GM12801 (cell line): Measurements from ENCODE around the gene NUP155.
"Not testable (repeated sequence)": the region's sequence is repeated elsewhere in the genome, so short reads cannot be mapped to it uniquely, and the experiment has no call there.

Experiments
- CTCF ChIP-seq: IDR thresholded peaks from one replicate; pipeline ENCODE4 v1.5.1; 2011; ENCODE audit warnings: control low read depth; ENCODE audit not compliant: insufficient read length; ENCODE audit errors: extremely low read depth

NUP155 gene

GRCh38 chr5:37370864-37371726 is at the start of gene NUP155:
NUP155 (minus strand) TSS chr5:37371106; CDS start chr5:37370977, 129 bp downstream.
- TF ChIP-seq CTCF = no peak

GRCh38 chr5:37417347-37417746 is 46.4 kb upstream of the NUP155 start:
- TF ChIP-seq CTCF = no peak

- no peak for TF ChIP-seq CTCF
Observed at GRCh38 chr5:37412515-37412914, 41.6 kb upstream of the NUP155 start.

- TF ChIP-seq CTCF = no peak
Observed at GRCh38 chr5:37400501-37400900, 29.6 kb upstream of the NUP155 start.

- TF ChIP-seq CTCF = no peak
Observed at GRCh38 chr5:37396352-37396751, 25.4 kb upstream of the NUP155 start.

GRCh38 chr5:37391591-37391990 is 20.7 kb upstream of the NUP155 start:
- TF ChIP-seq CTCF = no peak

GRCh38 chr5:37379100-37379628 is 8.3 kb upstream of the NUP155 start, which contains the start of gene WDR70:
WDR70 (plus strand) TSS chr5:37379318; CDS start chr5:37379368, 50 bp downstream.
- not testable (repeated sequence) for TF ChIP-seq CTCF
